Fibroblast of skin of right biceps (primary cell): ENCODE data around the gene DGKB.
A peak's percentile ranks its signal among the peaks of the same experiment; 100 is the strongest.
"Not testable (repeated sequence)": the region's sequence is repeated elsewhere in the genome, so short reads cannot be mapped to it uniquely, and the experiment has no call there.

Experiments
- DNase-seq: peaks from one replicate; pipeline ENCODE4 v3.0.0-alpha.2; 2013

DGKB gene

GRCh38 chr7:14570750-14571607 is 331.6 kb downstream of the DGKB start:
- DNase-seq: no peak

GRCh38 chr7:14552060-14552459 is 350.5 kb downstream of the DGKB start:
- DNase-seq: no peak

GRCh38 chr7:14551310-14551709 is 351.2 kb downstream of the DGKB start:
- no peak for DNase-seq

- no peak for DNase-seq
Measured at GRCh38 chr7:14542624-14543023, 359.9 kb downstream of the DGKB start.

- DNase-seq: no peak
Measured at GRCh38 chr7:14521183-14521582, 381.4 kb downstream of the DGKB start.

- DNase-seq: no peak
Measured at GRCh38 chr7:14510268-14510667, 392.3 kb downstream of the DGKB start.

- DNase-seq: no peak
Measured at GRCh38 chr7:14507617-14508016, 394.9 kb downstream of the DGKB start.

GRCh38 chr7:14505906-14506305 is 396.6 kb downstream of the DGKB start:
- no peak for DNase-seq

GRCh38 chr7:14504134-14504533 is 398.4 kb downstream of the DGKB start:
- DNase-seq: no peak

GRCh38 chr7:14503623-14504022 is 398.9 kb downstream of the DGKB start:
- DNase-seq: no peak

- no peak for DNase-seq
Measured at GRCh38 chr7:14501436-14501835, 401.1 kb downstream of the DGKB start.

GRCh38 chr7:14497390-14497789 is 405.2 kb downstream of the DGKB start:
- DNase-seq: no peak

- no peak for DNase-seq
Measured at GRCh38 chr7:14495633-14496032, 406.9 kb downstream of the DGKB start.

GRCh38 chr7:14487701-14488395 is 414.7 kb downstream of the DGKB start:
- no peak for DNase-seq

GRCh38 chr7:14483663-14484062 is 418.9 kb downstream of the DGKB start:
- DNase-seq: no peak

- no peak for DNase-seq
Measured at GRCh38 chr7:14480281-14480680, 422.3 kb downstream of the DGKB start.

- no peak for DNase-seq
Measured at GRCh38 chr7:14478834-14479510, 423.6 kb downstream of the DGKB start.

- DNase-seq: not testable (repeated sequence)
Measured at GRCh38 chr7:14461716-14462115, 440.8 kb downstream of the DGKB start.

GRCh38 chr7:14458846-14459245 is 443.7 kb downstream of the DGKB start:
- not testable (repeated sequence) for DNase-seq

- peak; percentile 72 for DNase-seq
Measured at GRCh38 chr7:14457568-14458453, 444.7 kb downstream of the DGKB start.

GRCh38 chr7:14449291-14449690 is 453.3 kb downstream of the DGKB start:
- no peak for DNase-seq

GRCh38 chr7:14446829-14447228 is 455.7 kb downstream of the DGKB start:
- no peak for DNase-seq

GRCh38 chr7:14446219-14446618 is 456.3 kb downstream of the DGKB start:
- no peak for DNase-seq
